ENCODE data around the gene OAS2.
"Not testable (repeated sequence)": the region's sequence is repeated elsewhere in the genome, so short reads cannot be mapped to it uniquely, and the experiment has no call there.

The OAS2 gene

DNA sequence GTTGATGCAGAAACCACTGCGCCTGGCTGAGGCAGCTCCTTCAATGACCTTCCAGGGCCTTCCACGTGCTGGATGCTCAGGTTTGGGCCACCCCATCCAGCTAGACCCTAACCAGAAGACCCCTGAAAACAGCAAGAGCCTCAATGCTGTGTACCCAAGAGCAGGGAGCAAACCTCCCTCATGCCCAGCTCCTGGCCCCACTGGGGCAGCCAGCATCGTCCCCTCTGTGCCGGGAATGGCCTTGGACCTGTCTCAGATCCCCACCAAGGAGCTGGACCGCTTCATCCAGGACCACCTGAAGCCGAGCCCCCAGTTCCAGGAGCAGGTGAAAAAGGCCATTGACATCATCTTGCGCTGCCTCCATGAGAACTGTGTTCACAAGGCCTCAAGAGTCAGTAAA, 29.5 kb upstream of the OAS2 start:
- no peak overlapping the region for H3K4me3 ChIP-seq (ENCODE audit: low read depth, low read length)
- TF ChIP-seq, protein P1, sequence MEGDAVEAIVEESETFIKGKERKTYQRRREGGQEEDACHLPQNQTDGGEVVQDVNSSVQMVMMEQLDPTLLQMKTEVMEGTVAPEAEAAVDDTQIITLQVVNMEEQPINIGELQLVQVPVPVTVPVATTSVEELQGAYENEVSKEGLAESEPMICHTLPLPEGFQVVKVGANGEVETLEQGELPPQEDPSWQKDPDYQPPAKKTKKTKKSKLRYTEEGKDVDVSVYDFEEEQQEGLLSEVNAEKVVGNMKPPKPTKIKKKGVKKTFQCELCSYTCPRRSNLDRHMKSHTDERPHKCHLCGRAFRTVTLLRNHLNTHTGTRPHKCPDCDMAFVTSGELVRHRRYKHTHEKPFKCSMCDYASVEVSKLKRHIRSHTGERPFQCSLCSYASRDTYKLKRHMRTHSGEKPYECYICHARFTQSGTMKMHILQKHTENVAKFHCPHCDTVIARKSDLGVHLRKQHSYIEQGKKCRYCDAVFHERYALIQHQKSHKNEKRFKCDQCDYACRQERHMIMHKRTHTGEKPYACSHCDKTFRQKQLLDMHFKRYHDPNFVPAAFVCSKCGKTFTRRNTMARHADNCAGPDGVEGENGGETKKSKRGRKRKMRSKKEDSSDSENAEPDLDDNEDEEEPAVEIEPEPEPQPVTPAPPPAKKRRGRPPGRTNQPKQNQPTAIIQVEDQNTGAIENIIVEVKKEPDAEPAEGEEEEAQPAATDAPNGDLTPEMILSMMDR (IDR thresholded peaks at IDR 0.05; ENCODE audit: insufficient read depth, low read depth, low read length, missing control alignments): no peak
- DNase-seq (ENCODE audit: low read depth): no peak

DNA sequence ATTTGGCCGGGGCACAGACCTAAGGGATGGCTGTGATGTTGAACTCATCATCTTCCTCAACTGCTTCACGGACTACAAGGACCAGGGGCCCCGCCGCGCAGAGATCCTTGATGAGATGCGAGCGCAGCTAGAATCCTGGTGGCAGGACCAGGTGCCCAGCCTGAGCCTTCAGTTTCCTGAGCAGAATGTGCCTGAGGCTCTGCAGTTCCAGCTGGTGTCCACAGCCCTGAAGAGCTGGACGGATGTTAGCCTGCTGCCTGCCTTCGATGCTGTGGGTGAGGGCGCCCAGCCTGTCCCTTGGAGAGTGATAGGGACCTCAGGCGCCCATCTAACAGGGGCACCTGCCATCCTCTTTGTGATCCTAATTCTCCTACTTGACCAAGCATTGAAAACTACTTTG, 27.6 kb upstream of the OAS2 start:
- no peak overlapping the region for H3K4me3 ChIP-seq (ENCODE audit: low read depth, low read length)
- TF ChIP-seq, protein P1 (IDR thresholded peaks at IDR 0.05; ENCODE audit: insufficient read depth, low read depth, low read length, missing control alignments): no peak
- no peak for DNase-seq (ENCODE audit: low read depth)

DNA sequence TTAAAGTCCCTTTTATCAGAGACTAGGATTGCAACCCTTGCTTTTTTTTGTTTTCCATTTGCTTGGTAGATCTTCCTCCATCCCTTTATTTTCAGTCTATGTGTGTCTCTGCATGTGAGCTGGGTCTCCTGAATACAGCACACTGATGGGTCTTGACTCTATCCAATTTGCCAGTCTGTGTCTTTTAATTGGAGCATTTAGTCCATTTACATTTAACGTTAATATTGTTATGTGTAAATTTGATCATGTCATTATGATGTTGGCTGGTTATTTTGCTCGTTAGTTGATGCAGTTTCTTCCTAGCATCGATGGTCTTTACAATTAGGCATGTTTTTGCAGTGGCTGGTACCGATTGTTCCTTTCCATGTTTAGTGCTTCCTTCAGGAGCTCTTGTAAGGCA, 21.2 kb upstream of the OAS2 start:
- H3K4me3 ChIP-seq (ENCODE audit: low read depth, low read length); DNase-seq (ENCODE audit: low read depth): not testable (repeated sequence)

DNA sequence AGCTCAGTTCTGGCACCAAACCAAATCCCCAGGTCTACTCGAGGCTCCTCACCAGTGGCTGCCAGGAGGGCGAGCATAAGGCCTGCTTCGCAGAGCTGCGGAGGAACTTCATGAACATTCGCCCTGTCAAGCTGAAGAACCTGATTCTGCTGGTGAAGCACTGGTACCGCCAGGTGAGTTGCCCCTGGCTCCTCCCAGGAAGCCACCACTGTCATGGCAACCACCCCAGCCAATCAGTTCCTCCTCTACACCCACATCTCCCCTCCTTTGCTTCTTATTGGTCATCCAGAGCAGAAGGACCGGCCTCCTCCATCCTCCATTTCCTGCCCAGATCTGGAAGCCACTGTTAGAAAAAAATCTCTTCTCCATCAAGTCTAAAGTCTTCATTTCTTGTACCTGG, 17.2 kb upstream of the OAS2 start:
- H3K4me3 ChIP-seq (ENCODE audit: low read depth, low read length): no peak overlapping the region
- DNase-seq (ENCODE audit: low read depth): peak; percentile 54
- TF ChIP-seq, protein P1 (IDR thresholded peaks at IDR 0.05; ENCODE audit: insufficient read depth, low read depth, low read length, missing control alignments): no peak

DNA sequence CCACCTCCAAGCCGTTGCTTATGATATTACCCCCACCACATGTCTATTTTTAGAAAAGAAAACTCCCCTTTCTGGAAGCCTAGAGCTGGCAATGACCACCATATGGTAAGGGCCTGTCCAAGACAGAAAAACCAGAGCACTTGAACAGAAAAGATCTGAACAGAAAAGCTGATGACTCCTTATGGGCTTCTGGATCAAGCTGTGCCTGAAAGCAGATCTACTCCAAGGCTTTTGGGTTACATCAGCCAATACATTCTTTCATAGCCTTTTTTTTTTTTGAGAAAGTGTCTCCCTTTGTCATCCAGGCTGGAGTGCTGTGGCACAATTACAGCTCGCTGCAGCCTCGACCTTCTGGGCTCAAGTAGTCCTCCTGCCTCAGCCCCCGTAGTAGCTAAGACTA, 16.8 kb upstream of the OAS2 start:
- no peak for DNase-seq (ENCODE audit: low read depth)
- TF ChIP-seq, protein P1 (IDR thresholded peaks at IDR 0.05; ENCODE audit: insufficient read depth, low read depth, low read length, missing control alignments): no peak
- no peak overlapping the region for H3K4me3 ChIP-seq (ENCODE audit: low read depth, low read length)

DNA sequence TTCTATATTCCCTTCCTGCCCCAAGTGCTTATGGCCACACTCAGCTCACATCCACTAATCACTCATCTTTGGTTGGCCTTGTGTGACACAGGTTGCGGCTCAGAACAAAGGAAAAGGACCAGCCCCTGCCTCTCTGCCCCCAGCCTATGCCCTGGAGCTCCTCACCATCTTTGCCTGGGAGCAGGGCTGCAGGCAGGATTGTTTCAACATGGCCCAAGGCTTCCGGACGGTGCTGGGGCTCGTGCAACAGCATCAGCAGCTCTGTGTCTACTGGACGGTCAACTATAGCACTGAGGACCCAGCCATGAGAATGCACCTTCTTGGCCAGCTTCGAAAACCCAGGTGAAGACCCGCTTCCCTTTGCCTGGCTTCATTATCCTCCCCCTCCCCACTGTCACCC, 15.8 kb upstream of the OAS2 start:
- TF ChIP-seq, protein P1 (IDR thresholded peaks at IDR 0.05; ENCODE audit: insufficient read depth, low read depth, low read length, missing control alignments): no peak
- DNase-seq (ENCODE audit: low read depth): no peak
- no peak overlapping the region for H3K4me3 ChIP-seq (ENCODE audit: low read depth, low read length)

DNA sequence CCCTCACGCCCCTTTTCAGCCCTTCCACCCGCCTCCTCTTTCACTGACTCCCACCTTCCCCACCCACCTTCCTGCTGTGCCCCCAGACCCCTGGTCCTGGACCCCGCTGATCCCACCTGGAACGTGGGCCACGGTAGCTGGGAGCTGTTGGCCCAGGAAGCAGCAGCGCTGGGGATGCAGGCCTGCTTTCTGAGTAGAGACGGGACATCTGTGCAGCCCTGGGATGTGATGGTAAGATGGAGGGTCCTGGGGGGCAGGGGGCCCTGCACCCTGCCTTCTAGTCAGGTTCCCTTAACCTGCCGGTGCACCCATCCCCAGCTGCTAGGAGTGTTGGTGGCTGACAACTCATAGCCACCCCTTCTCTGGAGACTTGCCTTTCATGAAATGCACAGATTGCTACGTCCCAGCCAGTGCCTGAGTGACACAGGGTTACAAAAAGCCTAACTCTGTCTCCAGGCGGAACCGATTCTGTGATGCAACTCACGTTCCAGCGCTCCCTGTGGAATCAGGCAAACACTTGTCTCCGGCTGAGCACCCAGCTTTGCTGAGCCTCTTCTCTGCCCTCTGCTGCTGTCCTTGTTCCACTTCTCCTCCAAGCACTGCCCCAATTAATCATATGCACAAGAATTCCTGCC, 15.0 kb upstream of the OAS2 start:
- TF ChIP-seq, protein P1 (IDR thresholded peaks at IDR 0.05; ENCODE audit: insufficient read depth, low read depth, low read length, missing control alignments): no peak
- no peak for DNase-seq (ENCODE audit: low read depth)
- no peak overlapping the region for H3K4me3 ChIP-seq (ENCODE audit: low read depth, low read length)

Measured in GM12865 (cell line).